GM19452 (cell line): ENCODE results near the gene SOX2.

ENCODE experiments used
- ATAC-seq: cut with Tn5 transposase; IDR thresholded peaks from one replicate; pipeline ENCODE4 v1.9.1; 2021; ENCODE audit not compliant: unreplicated experiment

The SOX2 gene

GRCh38 chr3:181711325-181712135, at the start of gene SOX2:
Gene SOX2, plus strand, starts transcription at chr3:181711925. Its CDS starts 436 bp downstream, at chr3:181712361.
- no peak for ATAC-seq

DNA sequence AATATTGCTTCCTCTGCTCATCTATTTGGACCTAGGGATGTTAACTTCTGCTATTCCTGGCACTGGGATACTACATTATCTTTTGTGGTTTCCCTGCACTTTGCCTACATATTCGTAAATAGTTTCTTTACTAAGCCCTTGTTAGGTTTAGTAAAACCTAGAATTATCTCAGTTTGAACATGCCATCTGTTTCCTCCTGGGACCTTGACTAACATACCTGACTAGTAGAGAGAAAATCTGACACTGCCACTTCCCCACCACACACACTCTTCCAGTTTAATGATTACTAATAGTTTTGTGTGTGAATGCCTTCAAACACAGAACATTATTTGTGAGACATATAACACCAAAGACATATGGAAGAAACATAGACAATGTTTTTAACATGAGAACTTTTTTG, 28.2 kb upstream of the SOX2 start:
- ATAC-seq = peak; percentile 79

DNA sequence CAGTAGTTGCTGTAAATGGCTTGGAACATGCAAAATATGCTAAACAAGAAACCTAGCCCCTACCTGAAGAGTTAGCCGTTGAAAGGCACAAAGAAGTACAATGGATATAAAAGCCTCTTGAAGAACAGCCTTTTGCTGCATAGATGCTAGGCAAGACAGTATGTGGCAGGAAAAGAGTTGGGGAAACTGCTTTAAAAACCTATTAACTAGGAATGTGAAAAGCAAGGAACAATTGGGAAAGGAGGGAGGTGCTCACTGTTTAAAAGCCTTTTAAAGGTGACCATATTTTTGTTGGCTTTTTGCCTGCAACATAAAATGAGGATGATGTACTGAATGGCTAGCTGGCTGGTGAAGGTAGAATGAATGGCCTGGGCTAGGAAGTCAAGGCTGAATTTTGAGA, 24.5 kb upstream of the SOX2 start:
- no peak for ATAC-seq

- ATAC-seq = no peak
Measured at GRCh38 chr3:181687731-181688130, 24.0 kb upstream of the SOX2 start.

DNA sequence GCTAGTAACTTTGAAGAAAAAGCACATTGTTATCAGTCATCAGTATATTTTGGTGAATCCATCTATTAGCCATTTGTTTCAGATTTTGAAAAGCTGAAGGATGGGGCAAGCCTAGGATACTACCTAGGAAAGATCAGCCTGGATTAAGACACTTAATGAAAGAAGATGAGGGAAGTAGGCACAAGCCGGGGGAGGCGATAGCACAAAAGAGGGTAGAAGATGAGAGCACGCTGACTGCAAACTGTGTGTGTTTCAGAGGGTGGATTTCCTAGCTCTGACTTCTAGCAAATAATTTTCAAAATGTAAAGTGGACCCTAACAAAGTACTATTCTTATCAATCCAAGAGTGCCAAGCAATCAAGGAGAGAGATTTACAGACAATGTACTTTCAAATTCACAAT, 22.2 kb upstream of the SOX2 start:
- no peak for ATAC-seq

DNA sequence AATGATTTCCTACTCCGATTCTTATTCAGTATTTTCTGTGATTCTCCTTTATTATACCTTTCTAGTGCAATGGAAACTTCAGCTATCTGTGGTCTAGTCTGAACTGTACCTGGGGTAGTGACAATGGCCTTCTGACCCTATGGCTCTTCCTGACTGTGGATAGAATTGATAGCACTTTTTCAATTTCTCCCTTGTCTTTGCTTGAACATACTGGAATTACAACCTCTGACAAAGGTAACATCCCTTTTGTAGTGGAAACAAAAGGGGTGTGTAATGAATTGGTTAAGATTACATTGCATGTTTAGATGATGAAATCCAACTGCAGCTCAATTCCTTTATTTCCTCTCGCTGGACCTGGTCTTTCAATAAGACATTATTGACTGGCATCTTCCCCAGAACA, 21.0 kb upstream of the SOX2 start:
- no peak for ATAC-seq

GRCh38 chr3:181691901-181692300, 19.8 kb upstream of the SOX2 start:
- no peak for ATAC-seq

DNA sequence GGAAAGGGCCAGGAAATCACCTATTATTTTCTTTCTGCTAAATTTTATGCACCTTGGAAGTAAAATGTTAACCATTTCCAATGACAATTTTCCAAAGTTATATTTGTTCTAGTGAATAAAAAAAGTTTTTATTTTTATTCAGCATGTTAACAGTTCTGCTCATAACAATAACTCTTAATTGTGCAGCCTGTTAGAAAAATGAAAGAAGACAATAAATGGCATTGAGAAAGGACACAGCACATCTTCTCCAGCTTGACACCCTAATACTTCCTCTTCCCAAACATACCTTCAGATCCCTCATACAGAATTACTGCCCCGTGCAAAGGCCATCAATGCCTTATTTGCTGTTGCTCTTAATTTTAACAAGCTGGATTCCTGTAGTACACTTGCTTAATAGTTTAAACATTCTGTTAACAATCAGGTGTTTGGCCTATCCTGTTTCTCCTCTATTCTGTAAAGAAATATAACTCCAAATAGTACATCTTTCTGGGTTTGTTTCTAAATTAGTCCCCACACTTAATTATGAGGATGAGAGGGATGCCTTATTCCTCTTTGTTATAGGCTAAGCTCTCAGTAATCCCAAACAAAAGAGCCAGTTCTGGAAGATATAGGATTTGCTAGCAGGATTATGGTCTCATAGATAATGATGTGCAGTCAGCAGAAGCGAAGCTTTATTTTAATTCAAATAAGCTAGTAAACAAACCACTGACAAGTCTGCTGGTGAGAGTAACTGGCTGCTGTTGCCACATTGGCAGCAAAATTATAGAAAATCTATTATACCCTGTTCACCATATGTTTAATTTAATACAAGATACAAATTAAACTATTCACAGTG, 19.2 kb upstream of the SOX2 start:
- ATAC-seq = no peak

- no peak for ATAC-seq
Measured at GRCh38 chr3:181693280-181693679, 18.4 kb upstream of the SOX2 start.

GRCh38 chr3:181694805-181695660, 16.7 kb upstream of the SOX2 start:
- no peak for ATAC-seq

- ATAC-seq = no peak
Measured at GRCh38 chr3:181695661-181696491, 15.8 kb upstream of the SOX2 start.

GRCh38 chr3:181696626-181697230, 15.0 kb upstream of the SOX2 start:
- ATAC-seq = no peak

- ATAC-seq = no peak
Measured at GRCh38 chr3:181698263-181698954, 13.3 kb upstream of the SOX2 start.

DNA sequence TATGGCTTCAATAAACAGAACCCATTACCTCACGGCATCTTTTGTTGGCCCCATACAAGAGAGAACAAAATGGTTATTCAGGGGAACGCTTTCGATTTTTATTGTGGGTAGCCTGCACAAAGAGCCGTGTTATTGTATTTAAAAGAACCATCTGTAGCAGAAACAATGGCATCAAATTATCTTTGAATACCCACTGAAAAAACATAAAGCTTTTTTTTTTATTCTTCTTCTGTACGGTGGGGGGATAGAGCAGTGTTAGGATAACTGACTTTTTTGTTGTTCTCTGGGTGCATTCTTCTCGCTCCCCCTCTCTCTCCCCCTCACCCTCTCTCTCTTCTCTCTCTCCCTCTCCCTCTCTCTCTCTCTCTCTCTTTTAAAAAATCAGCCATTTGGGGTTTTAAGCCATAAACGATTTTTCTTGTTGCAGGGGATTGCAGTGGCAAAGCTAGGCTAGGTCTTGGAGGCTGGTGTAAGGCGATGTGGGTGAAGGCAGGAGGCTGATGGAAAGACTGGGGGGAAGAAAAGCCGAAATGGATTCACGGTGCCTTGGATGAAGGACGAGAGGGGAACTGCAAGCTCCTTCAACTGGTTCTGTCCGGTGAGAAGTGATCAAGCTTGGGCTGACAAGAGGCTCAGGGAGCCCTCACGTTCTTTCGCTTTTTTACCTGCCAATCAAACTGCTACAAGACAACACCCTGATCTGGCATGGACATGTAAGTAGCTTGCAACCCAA, 12.4 kb upstream of the SOX2 start:
- no peak for ATAC-seq

DNA sequence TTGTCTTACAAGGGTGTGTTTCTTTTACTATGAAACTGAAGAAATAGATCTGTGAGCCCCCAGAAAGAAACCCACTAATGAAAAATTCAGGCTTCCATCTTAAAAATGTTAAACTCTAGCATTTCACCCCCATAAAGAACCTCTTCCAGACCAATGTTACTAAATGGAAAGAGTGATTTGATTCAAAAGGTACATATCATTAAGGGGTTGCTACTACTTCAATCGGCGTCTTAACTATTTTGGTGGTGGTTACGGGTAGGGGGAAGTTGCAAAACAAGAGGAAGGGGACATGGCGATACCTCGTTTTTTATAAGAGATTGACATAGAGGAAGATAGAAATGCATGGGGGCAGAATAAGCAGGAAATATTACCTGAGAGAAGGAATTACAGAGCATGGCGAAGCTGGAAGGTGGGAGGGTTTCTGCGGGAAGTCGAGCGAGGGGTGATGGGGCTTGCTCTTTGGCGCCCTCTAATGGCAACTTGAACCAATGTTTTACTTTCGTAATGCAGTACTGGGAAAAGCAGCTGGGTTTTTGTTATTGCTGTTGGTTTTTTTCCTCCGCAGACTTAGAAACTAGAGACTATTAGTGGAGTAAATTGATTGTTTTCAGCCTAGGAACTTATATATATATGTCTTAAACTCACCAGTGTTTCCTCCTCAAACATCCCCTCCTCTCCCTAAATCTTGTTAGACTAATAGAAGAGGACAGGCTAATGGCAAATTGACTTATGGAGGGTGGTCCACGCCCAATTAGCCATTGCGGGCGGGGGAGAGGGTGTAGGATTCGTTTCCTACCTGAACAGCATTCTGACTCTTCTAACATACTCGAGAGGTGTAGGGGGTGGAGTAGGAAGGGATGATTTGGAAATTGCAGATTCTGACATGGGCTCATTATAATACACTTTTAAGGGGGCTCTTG, 11.3 kb upstream of the SOX2 start:
- peak; percentile 57 for ATAC-seq

- no peak for ATAC-seq
Measured at GRCh38 chr3:181701096-181701495, 10.6 kb upstream of the SOX2 start.

- no peak for ATAC-seq
Measured at GRCh38 chr3:181703601-181704420, 7.9 kb upstream of the SOX2 start.
